Stimulated activated CD8-positive, alpha-beta memory T cell treated with anti-CD3 and anti-CD28 coated beads, Interleukin-15, amount 100 ng/mL, for 24 hours (primary cell): ENCODE data around the gene TTYH3.

Experiments
- DNase-seq: peaks from one replicate; pipeline ENCODE4 v3.0.0-alpha.2; 2020; ENCODE audit warnings: low read depth

TTYH3 gene

DNA sequence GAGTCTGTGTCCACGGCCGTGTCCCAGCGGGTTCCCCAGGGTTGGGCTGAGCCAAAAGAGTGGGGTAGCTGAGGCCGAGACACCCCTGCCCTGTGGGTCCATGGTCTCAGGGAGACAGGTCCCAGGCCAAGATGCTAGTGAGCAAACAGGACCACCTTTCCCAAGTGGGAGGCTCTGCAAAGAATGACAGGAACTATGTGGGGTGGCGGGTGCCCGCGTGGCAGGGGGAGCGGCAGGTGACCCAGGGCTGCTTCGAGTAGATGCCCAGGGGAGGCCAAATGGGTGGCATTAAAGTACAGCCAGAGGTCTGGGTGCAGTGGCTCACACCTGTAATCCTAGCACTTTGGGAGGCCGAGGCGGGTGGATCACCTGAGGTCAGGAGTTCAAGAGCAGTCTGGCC, 18.2 kb downstream of the TTYH3 start:
- DNase-seq: no peak

DNA sequence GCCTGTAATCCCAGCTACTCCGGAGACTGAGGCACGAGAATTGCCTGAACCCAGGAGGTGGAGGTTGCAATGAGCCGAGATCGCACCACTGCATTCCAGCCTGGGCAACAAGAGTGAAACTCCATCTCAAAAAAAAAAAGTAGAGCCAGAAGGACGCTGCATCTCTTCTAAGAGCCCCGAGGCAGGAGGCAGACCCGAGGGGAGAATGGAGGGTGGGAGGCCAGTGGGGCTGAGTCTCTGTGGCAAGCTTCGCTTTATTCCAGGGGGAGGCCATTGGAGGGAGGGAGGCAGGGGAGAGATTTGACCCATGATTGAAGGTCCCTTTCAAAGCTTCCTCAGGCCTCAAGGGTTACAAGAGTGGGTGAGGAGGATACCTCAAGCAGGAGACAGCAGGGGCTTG, 18.7 kb downstream of the TTYH3 start:
- DNase-seq: no peak

- DNase-seq: no peak
Observed at GRCh38 chr7:2651336-2651735, 19.6 kb downstream of the TTYH3 start.

GRCh38 chr7:2651847-2652735, 20.3 kb downstream of the TTYH3 start:
- no peak for DNase-seq

DNA sequence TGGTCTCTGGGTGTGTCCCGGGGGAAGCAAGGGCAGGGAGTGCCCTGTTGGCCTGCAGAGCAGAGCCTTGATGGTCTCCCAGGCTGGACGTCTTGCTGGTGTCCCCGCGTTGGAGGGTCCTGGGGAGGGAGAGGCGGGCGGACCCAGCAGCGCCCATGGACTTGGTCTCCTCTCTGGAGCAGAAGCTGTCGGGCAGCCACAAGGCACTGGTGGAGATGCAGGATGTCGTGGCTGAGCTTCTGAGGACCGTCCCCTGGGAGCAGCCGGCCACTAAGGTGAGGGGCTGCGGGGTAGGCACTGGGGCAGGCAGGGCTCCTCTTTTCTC, 20.9 kb downstream of the TTYH3 start:
- DNase-seq: no peak

GRCh38 chr7:2654059-2654458, 22.3 kb downstream of the TTYH3 start:
- DNase-seq: no peak

GRCh38 chr7:2655870-2656614, 24.3 kb downstream of the TTYH3 start:
- no peak for DNase-seq

DNA sequence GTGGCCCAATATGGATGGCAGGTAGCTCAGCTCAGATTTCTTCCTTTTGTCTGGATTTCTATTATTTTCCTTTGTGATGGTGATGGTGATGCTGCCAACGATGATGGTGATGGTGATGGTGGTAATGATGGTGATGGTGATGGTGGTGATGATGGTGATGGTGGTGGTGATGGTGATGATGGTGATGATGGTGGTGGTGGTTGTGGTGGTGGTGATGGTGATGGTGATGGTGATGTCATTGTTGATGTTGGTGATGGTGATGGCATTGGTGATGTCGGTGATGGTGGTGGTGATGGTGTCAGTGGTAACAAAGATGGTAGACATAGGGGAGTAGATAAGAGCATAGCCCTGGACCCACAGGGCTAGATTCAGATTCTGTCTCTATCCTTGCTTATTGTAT, 25.4 kb downstream of the TTYH3 start:
- DNase-seq: no peak

- DNase-seq: no peak
Observed at GRCh38 chr7:2657920-2658671, 26.3 kb downstream of the TTYH3 start.

DNA sequence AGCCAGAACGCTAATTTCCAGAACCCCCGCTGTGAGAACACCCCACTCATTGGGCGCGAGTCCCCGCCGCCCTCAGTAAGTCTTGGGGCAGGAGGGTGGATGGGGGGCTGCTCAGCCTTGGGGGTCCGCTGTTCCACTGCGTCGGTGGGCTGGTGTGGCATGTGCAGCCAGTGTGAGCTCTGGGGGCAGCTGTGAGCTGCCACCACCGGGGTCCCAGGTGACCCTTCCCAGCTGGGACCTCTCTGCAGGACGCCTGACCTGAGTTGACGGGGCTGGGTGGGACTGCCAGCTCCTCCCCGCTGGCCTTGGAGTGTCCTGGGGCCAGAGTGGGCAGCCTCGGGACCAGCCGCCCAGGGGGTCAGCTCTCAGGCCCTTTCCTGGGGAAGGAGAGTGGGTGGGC, 27.2 kb downstream of the TTYH3 start:
- DNase-seq: no peak

GRCh38 chr7:2659556-2660358, 28.0 kb downstream of the TTYH3 start:
- DNase-seq: no peak

- no peak for DNase-seq
Observed at GRCh38 chr7:2660359-2661095, 28.7 kb downstream of the TTYH3 start.

DNA sequence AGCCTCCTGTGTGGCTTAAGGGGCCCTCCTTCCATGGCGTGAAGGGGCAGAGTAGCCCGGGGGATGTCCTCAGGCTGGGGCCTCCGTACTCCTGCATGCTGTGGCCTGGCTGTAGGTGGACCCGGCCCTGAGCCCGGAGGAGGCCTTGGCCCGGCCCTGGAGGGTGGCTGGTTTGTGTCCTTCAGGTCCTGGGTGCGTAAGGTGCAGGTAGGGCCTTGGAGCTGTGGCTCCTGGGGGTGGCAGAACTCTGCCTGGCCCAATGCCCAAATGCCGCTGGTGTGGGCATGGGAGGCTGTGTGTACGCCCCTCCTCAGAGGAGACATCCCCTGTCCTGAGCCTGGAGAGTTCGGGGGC, 29.3 kb downstream of the TTYH3 start:
- no peak for DNase-seq

DNA sequence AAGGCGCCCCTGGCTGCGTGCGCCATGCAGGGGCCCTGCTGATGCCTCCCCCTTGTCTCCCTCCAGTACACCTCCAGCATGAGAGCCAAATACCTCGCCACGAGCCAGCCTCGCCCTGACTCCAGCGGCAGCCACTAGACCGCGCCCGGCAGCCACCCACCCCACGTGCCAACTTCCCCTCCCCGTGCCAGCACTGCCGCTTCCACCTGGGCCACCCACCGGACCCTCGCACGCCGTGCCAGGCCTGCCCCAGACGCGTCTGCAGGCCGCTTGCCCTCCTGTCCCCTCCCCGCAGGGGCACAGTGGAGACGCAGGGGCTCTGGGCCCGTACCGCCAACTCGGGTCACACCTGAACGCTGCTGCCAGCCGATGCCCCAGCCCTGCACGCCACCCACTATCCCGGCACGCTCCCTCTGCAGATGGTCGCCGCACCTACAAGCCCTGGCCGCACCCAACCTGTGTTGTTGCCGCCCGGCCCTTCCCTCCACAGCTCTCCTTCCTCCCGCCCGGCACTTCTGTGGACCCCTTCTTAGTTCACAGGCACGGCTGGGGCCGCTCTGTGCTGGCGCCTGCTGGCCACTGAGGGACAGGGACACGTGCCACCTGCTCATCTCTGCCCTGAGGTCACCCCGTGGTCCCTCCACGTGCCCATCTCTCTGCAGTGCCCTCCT, 30.0 kb downstream of the TTYH3 start:
- no peak for DNase-seq

DNA sequence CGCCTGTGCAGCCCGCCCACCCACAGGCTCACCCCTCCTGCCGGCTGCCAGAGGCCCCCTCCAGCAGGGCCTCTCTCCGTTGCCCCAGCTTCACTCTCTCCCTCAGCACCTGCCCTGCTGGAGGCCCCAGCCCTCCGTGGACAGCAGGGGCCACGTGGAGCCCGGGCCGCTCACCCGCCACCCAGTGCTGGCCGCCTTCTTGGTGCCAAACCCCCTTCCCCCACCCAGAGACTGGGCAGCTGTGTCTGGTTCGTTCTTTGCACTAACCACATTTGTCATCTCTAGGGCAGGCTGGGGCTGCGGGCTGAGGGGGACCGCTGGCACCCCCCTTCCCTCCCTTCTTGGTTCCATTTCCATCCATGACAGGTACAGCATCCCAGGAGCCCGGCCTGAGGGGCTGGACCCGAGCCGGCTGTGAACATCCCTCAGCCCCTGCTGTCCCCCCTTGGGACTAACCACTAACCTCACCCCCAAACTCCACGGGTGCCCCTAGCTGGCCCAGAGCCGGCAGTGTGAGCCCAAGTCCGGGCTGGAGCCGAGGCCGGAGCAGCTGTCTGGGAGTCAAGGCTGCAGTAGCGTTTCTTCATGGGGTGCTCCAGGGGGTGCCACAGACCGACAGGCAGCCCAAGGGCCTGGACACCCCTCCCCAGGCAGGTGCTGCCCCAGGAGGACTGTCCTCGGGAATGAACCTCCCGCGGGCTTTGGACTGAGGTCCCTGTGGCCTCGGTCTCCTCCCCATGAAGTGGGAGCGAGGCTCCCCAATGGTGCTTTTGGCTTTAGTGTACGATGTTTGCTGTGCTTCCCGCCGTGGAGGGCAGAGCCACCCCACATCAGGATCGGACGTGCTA, 30.7 kb downstream of the TTYH3 start:
- no peak for DNase-seq

GRCh38 chr7:2663121-2663886, 31.5 kb downstream of the TTYH3 start:
- no peak for DNase-seq

GRCh38 chr7:2663960-2664359, 32.2 kb downstream of the TTYH3 start:
- DNase-seq: no peak

DNA sequence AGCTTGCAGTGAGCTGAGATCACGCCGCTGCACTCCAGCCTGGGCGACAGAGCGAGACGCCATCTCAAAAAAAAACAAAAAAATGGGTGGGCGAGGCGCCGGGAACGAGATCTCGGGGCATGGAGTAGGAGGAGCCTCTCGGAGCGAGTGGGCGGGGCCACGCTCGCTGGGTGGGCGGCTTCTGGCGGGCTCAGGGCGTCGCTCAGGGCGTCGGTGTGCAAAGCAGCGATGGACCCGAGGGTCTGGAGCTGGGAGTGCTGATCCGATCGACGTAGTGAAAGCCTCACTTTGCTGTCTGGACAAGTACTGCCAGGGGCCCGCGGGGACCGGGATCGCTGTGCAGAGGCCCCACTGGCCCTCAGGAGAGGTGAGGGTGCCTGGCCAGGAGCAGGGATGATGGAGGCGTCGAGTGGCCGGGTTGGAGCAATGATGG, 33.6 kb downstream of the TTYH3 start:
- DNase-seq: no peak

DNA sequence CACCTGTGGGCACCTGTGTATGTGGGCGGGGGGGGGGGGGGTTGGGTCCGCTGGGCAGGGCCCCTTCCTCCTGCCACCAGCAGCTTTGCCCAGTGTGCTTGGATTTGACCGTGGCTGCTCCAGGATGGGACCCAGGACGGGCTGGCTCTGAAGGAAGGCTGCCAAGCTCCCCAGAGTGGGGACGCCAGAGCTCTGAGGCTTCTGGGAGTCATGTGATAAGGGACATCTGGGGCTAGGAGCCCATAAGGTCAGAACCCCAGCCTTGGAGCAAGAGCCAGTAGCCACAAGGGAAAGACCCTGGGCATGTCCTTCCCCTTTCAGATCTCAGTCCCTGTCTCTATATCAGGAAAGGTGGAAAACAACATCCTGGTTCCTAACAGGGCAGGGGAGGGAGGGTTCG, 34.4 kb downstream of the TTYH3 start:
- no peak for DNase-seq
